ENCODE results near the gene RTP3. TPM values are rescaled to one million over a fixed set of nuclear protein-coding genes. Genes with fewer than 3 reads are reported as not detected.

RTP3 gene
- total RNA-seq, 2 experiments from 2014 or later: not detected

GRCh38 chr3:46482632-46483350 lies 15.0 kb upstream of the RTP3 start:
- Mint-ChIP-seq H3K9me3 (no peaks in the 10 kb centered on the region), H3K36me3 (ENCODE audit: low read depth) (no peaks in the 10 kb centered on the region), H3K4me3 (no peak overlapping the region), H3K27ac (no peak overlapping the region), H3K4me1 (ENCODE audit: low read depth) (no peaks in the 10 kb centered on the region), H3K27me3 (peaks cover 6% of the 10 kb centered on the region)
- DNase-seq: no peak
- ATAC-seq: no peak
- intact Hi-C loops (cut with micrococcal nuclease): no loop called here
- ChIA-PET CTCF (interaction anchor here (2.2 to 13.6 kb wide), 2 partner anchors 76 to 147 kb away, joined by 5 to 254 read pairs; no protein-coding TSS in a partner anchor), POLR2A (no interaction called here)
- no peak for TF ChIP-seq CTCF (IDR thresholded peaks at IDR 0.05)

- no peak for TF ChIP-seq CTCF (IDR thresholded peaks at IDR 0.05)
- Mint-ChIP-seq H3K27me3 (peaks cover 2% of the 10 kb centered on the region), H3K4me1 (ENCODE audit: low read depth) (no peaks in the 10 kb centered on the region), H3K9me3 (no peaks in the 10 kb centered on the region), H3K36me3 (ENCODE audit: low read depth) (no peaks in the 10 kb centered on the region), H3K27ac (no peak overlapping the region), H3K4me3 (no peak overlapping the region)
- ATAC-seq (no peak), DNase-seq (no peak)
- POLR2A ChIA-PET: no interaction called here
- intact Hi-C loops (cut with micrococcal nuclease): no loop called here
- CTCF ChIA-PET: interaction anchor here (1.3 to 13.6 kb wide), 3 partner anchors 34 to 146 kb away, joined by 4 to 254 read pairs (median 5); no protein-coding TSS in a partner anchor
Measured at GRCh38 chr3:46483825-46484224, 14.0 kb upstream of the RTP3 start.

GRCh38 chr3:46484388-46484787 lies 13.4 kb upstream of the RTP3 start:
- DNase-seq: no peak
- intact Hi-C loops (cut with micrococcal nuclease): no loop called here
- Mint-ChIP-seq H3K9me3 (no peaks in the 10 kb centered on the region), H3K27me3 (peaks cover 2% of the 10 kb centered on the region), H3K4me3 (no peak overlapping the region), H3K27ac (no peak overlapping the region), H3K4me1 (ENCODE audit: low read depth) (peaks cover 4% of the 10 kb centered on the region), H3K36me3 (ENCODE audit: low read depth) (no peaks in the 10 kb centered on the region)
- no peak for TF ChIP-seq CTCF (IDR thresholded peaks at IDR 0.05)
- ATAC-seq: no peak
- CTCF ChIA-PET: interaction anchor here (1.3 to 13.6 kb wide), 3 partner anchors 34 to 145 kb away, joined by 4 to 254 read pairs (median 5); no protein-coding TSS in a partner anchor
- POLR2A ChIA-PET: no interaction called here

GRCh38 chr3:46484911-46485778 lies 12.6 kb upstream of the RTP3 start:
- H3K4me3 Mint-ChIP-seq: no peak overlapping the region
- CTCF ChIA-PET: interaction anchor here (1.4 to 13.6 kb wide), 2 partner anchors 73 to 145 kb away, joined by 6 to 254 read pairs; no protein-coding TSS in a partner anchor
- H3K4me1 Mint-ChIP-seq (ENCODE audit: low read depth): peaks cover 8% of the 10 kb centered on the region
- ATAC-seq (no peak), DNase-seq (no peak)
- H3K27me3 Mint-ChIP-seq: no peaks in the 10 kb centered on the region
- TF ChIP-seq CTCF (IDR thresholded peaks at IDR 0.05): no peak
- intact Hi-C loops (cut with micrococcal nuclease): loop anchor here (5.0 kb wide), 1 partner anchor 72 kb away; no protein-coding TSS in a partner anchor
- POLR2A ChIA-PET: no interaction called here
- no peaks in the 10 kb centered on the region for H3K9me3 Mint-ChIP-seq
- H3K36me3 Mint-ChIP-seq (ENCODE audit: low read depth): no peaks in the 10 kb centered on the region
- H3K27ac Mint-ChIP-seq: no peak overlapping the region

All from activated CD8-positive, alpha-beta T cell treated with anti-CD3 and anti-CD28 coated beads for 36 hours (primary cell).